ENCODE data around the gene ANKRD65.

DNA sequence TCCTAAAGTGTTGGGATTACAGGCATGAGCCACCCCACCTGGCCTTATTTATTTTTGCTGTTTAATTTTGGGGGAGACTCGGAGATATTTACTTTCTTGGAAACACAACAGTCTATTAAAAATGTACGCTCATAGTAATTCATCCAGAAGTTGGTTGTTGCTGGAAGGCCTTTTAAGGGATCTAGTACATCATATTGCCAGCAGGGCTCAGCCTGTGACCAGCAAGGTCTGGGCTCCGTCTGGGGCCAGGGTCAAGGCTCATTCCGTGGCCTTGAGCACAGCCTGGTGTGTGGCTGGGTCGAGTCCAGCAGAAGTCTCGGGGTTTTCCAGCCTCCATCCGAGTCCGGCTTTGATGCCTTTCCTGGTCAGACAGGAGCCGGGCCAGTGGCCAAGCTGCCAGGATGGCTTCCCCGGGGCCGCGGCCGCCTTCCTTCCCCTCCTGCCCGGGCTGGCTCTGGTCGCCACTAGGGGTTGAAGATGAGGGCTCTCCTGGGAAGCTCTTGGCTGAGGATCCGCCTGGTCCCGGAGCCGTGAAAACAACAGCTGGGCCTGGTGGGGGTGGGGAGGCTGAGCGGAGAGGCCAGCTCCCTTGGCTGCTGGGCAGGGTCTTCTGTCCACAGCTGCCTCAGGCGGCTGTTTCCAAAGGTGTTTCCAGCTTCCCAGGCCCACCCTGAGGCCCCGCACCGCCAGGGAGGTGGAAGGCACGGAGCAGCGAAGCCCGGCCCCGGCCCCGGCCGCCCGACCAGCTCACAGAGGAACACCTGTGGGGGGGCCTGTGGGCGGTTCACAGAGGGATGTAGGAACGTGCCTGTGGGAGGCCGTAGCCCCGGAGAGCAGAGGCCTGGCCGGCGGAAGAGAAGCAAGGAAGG, 9.3 kb upstream of the ANKRD65 start:
- TF ChIP-seq CEBPB (IDR thresholded peaks at IDR 0.05; ENCODE audit: low read depth) (no peak), POLR2A (IDR thresholded peaks at IDR 0.05; ENCODE audit: borderline replicate concordance, extremely low read depth, insufficient read depth, insufficient read length) (no peak), EZH2 (IDR thresholded peaks at IDR 0.05) (no peak), EZH2phosphoT487 (IDR thresholded peaks at IDR 0.05; ENCODE audit: borderline replicate concordance) (no peak), POLR2AphosphoS5 (IDR thresholded peaks at IDR 0.05; ENCODE audit: low read depth, low read length) (no peak), EGR1 (IDR thresholded peaks at IDR 0.05; ENCODE audit: low read depth) (no peak), SRF (IDR thresholded peaks at IDR 0.05; ENCODE audit: low read depth) (no peak)
- TF ChIP-seq, protein P1, sequence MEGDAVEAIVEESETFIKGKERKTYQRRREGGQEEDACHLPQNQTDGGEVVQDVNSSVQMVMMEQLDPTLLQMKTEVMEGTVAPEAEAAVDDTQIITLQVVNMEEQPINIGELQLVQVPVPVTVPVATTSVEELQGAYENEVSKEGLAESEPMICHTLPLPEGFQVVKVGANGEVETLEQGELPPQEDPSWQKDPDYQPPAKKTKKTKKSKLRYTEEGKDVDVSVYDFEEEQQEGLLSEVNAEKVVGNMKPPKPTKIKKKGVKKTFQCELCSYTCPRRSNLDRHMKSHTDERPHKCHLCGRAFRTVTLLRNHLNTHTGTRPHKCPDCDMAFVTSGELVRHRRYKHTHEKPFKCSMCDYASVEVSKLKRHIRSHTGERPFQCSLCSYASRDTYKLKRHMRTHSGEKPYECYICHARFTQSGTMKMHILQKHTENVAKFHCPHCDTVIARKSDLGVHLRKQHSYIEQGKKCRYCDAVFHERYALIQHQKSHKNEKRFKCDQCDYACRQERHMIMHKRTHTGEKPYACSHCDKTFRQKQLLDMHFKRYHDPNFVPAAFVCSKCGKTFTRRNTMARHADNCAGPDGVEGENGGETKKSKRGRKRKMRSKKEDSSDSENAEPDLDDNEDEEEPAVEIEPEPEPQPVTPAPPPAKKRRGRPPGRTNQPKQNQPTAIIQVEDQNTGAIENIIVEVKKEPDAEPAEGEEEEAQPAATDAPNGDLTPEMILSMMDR (IDR thresholded peaks at IDR 0.05 in 2 of 3, conservative IDR thresholded peaks at IDR 0.05 in 1 of 3; ENCODE audit: borderline replicate concordance in 1 of 3, insufficient read depth in 1 of 3, low read depth in 2 of 3, low read length in 2 of 3), result peak in 1 of 3 experiments; percentile 13; a peak in 1 of 6 replicates
- TF ChIP-seq, protein P2, sequence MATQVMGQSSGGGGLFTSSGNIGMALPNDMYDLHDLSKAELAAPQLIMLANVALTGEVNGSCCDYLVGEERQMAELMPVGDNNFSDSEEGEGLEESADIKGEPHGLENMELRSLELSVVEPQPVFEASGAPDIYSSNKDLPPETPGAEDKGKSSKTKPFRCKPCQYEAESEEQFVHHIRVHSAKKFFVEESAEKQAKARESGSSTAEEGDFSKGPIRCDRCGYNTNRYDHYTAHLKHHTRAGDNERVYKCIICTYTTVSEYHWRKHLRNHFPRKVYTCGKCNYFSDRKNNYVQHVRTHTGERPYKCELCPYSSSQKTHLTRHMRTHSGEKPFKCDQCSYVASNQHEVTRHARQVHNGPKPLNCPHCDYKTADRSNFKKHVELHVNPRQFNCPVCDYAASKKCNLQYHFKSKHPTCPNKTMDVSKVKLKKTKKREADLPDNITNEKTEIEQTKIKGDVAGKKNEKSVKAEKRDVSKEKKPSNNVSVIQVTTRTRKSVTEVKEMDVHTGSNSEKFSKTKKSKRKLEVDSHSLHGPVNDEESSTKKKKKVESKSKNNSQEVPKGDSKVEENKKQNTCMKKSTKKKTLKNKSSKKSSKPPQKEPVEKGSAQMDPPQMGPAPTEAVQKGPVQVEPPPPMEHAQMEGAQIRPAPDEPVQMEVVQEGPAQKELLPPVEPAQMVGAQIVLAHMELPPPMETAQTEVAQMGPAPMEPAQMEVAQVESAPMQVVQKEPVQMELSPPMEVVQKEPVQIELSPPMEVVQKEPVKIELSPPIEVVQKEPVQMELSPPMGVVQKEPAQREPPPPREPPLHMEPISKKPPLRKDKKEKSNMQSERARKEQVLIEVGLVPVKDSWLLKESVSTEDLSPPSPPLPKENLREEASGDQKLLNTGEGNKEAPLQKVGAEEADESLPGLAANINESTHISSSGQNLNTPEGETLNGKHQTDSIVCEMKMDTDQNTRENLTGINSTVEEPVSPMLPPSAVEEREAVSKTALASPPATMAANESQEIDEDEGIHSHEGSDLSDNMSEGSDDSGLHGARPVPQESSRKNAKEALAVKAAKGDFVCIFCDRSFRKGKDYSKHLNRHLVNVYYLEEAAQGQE (IDR thresholded peaks at IDR 0.05; ENCODE audit: low read depth), result no peak
- TF ChIP-seq, protein P3, sequence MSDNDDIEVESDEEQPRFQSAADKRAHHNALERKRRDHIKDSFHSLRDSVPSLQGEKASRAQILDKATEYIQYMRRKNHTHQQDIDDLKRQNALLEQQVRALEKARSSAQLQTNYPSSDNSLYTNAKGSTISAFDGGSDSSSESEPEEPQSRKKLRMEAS (IDR thresholded peaks at IDR 0.05), result no peak
